HEK293T (cell line): ENCODE measurements around the gene NHLRC2.

Experiments used
- ARNT ChIP-seq: fragments of 450-650 bp; IDR thresholded peaks from 2 replicates; pipeline ENCODE4 v1.6.1; 2017; ENCODE audit warnings: mild to moderate bottlenecking
- BHLHE40 ChIP-seq: fragments of 450-650 bp; IDR thresholded peaks from 2 replicates; pipeline ENCODE4 v1.6.1; 2016; ENCODE audit warnings: mild to moderate bottlenecking, moderate library complexity, borderline replicate concordance
- CTBP1 ChIP-seq: fragments of 450-650 bp; IDR thresholded peaks from 2 replicates; pipeline ENCODE4 v1.6.1; 2016; ENCODE audit warnings: borderline replicate concordance
- ELF4 ChIP-seq: fragments of 450-650 bp; IDR thresholded peaks from 2 replicates; pipeline ENCODE4 v1.6.1; 2017; ENCODE audit warnings: antibody characterized with exemption
- FOXA1 ChIP-seq: fragments of 450-650 bp; IDR thresholded peaks from 2 replicates; pipeline ENCODE4 v1.6.1; 2016; ENCODE audit warnings: mild to moderate bottlenecking
- FOXM1 ChIP-seq: fragments of 450-650 bp; IDR thresholded peaks from 2 replicates; pipeline ENCODE4 v1.6.1; 2017; ENCODE audit warnings: mild to moderate bottlenecking, borderline replicate concordance
- LEF1 ChIP-seq: fragments of 450-650 bp; IDR thresholded peaks from 2 replicates; pipeline ENCODE4 v1.6.1; 2017; ENCODE audit warnings: mild to moderate bottlenecking, borderline replicate concordance
- NFRKB ChIP-seq: fragments of 450-650 bp; IDR thresholded peaks from 2 replicates; pipeline ENCODE4 v1.6.1; 2016; ENCODE audit warnings: mild to moderate bottlenecking, moderate library complexity
- SP1 ChIP-seq: fragments of 450-650 bp; IDR thresholded peaks from 2 replicates; pipeline ENCODE4 v1.6.1; 2017

DNA sequence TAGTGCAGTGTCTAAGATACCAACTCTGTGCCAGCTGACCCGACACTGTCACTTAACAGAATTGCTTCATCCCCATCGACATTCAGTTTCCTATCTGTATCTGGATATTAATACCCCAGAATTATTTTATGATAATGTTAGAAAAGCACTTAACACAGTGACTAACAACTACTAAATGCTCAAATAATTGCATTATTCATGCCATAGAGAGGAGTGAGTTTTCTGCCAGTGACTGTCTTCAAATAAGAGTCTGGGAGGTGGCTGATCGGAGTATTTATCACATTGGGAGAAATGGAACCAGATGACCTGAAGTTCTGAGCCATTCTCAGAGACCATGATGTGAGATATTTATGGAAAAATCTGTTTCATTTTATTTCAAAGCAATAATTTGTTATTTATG lies 65.7 kb downstream of the NHLRC2 start:
- TF ChIP-seq FOXM1 (no peak), BHLHE40 (no peak), SP1 (no peak), NFRKB (no peak), CTBP1 (no peak), FOXA1 (no peak), ARNT (no peak), LEF1 (no peak), ELF4 (no peak)
